ENCODE data around the gene CES4A. TPM values are rescaled to one million over a fixed set of nuclear protein-coding genes. Genes with fewer than 3 reads are reported as not detected.

The CES4A gene
- total and polyA plus RNA-seq, 9 of the 15 experiments (the other 6 are each of a cell fraction or from before 2014, with no cell fraction given) = 0.09 to 0.13 (median 0.11) TPM; not detected in 6

- TF ChIP-seq REST (IDR thresholded peaks at IDR 0.05; ENCODE audit: borderline replicate concordance) (no peak), REST (CRISPR knock-in tag; IDR thresholded peaks at IDR 0.05; ENCODE audit: low read depth) (no peak), TRIM24 (IDR thresholded peaks at IDR 0.05) (no peak), TSC22D4 (tag; IDR thresholded peaks at IDR 0.05) (no peak), ZNF764 (CRISPR knock-in tag; IDR thresholded peaks at IDR 0.05; ENCODE audit: low read depth) (no peak), ZFX (CRISPR knock-in tag; IDR thresholded peaks at IDR 0.05) (no peak), PRPF4 (IDR thresholded peaks at IDR 0.05; ENCODE audit: insufficient read depth, low read depth, low read length, poor library complexity, severe bottlenecking) (no peak), E4F1 (CRISPR knock-in tag; IDR thresholded peaks at IDR 0.05; ENCODE audit: borderline replicate concordance) (no peak), ZNF551 (CRISPR knock-in tag; IDR thresholded peaks at IDR 0.05) (no peak), KLF10 (CRISPR knock-in tag; IDR thresholded peaks at IDR 0.05) (no peak), PTTG1 (tag; IDR thresholded peaks at IDR 0.05; ENCODE audit: low read depth) (no peak), TCF7L2 (IDR thresholded peaks at IDR 0.05; ENCODE audit: low read depth, low read length) (no peak), GABPB1 (CRISPR knock-in tag; IDR thresholded peaks at IDR 0.05) (no peak), BRCA1 (IDR thresholded peaks at IDR 0.05) (no peak), BRCA1 (CRISPR knock-in tag; IDR thresholded peaks at IDR 0.05) (no peak), TBP (optimal IDR thresholded peaks at IDR 0.05; ENCODE audit: low read depth, low read length) (no peak), ZSCAN29 (IDR thresholded peaks at IDR 0.05) (no peak), THAP7 (CRISPR knock-in tag; IDR thresholded peaks at IDR 0.05) (no peak)
These were observed 67.5 kb downstream of the CES4A start (continued) for GRCh38 chr16:67055712-67056487.

Data from K562 (cell line).